Panc1 (cell line): ENCODE results near the gene USP12. TPM values are rescaled to one million over a fixed set of nuclear protein-coding genes. Genes with fewer than 3 reads are reported as not detected.
A peak's percentile ranks its signal among the peaks of the same experiment; 100 is the strongest.

Experiments
- ATAC-seq: fragments of 200-7000 bp; cut with Tn5 transposase; 2 replicates; pipeline ENCODE4 v1.9.1; 2020; ENCODE audit warnings: mild to moderate bottlenecking, moderate library complexity
- BruUV-seq: library from RNA; stranded (reverse); fragments of 400-500 nt; replicated peaks from 2 replicates; lab custom pipeline; 2021; lab: Mats Ljungman, UMichigan
- CTCF ChIA-PET: fragments of 300-600 bp; sonication (Branson Sonifier 250); formaldehyde crosslinking; loops from one replicate; lab custom pipeline; 2022; ENCODE audit warnings: antibody characterized with exemption; lab: Charles Lee
- POLR2A ChIA-PET: fragments of 300-600 bp; sonication (Branson Sonifier 250); formaldehyde crosslinking; loops from one replicate; lab custom pipeline; 2022; ENCODE audit warnings: antibody characterized with exemption; lab: Charles Lee
- DNase-seq: peaks from one replicate; pipeline ENCODE4 v3.0.0-alpha.2; 2010; ENCODE audit warnings: low read depth, low spot score
- H3K27ac ChIP-seq: 2 replicates; pipeline ENCODE4 v1.5.1; 2011; ENCODE audit warnings: mild to moderate bottlenecking, low read length, inconsistent platforms
- H3K27me3 ChIP-seq: fragments of 200-500 bp; sonication (Bioruptor generic); 2 replicates; pipeline ENCODE4 v1.6.0; 2014; ENCODE audit warnings: low read length, inconsistent platforms; ENCODE audit not compliant: control insufficient read depth, insufficient read depth
- H3K36me3 ChIP-seq: fragments of 200-500 bp; sonication (Bioruptor generic); 2 replicates; pipeline ENCODE4 v1.5.1; 2014; ENCODE audit warnings: inconsistent platforms, mild to moderate bottlenecking, low read length, moderate library complexity; ENCODE audit not compliant: control insufficient read depth, insufficient read depth
- H3K4me1 ChIP-seq: 2 replicates; pipeline ENCODE4 v1.5.1; 2011; ENCODE audit warnings: inconsistent platforms, mild to moderate bottlenecking, low read length, moderate library complexity; ENCODE audit not compliant: control insufficient read depth, insufficient read depth
- H3K4me3 ChIP-seq, 2 experiments: 2 replicates each; pipeline ENCODE4 v1.5.1; 2011 to 2012; ENCODE audit warnings: low read depth in 2 of 2, low read length in 2 of 2, mild to moderate bottlenecking in 2 of 2, inconsistent platforms in 1 of 2, moderate library complexity in 1 of 2
- H3K9me3 ChIP-seq: fragments of 200-500 bp; sonication (Bioruptor generic); 2 replicates; pipeline ENCODE4 v1.5.1; 2014; ENCODE audit warnings: low read depth, mild to moderate bottlenecking, inconsistent platforms, low read length, moderate library complexity; ENCODE audit not compliant: control insufficient read depth, insufficient read depth
- CTCF ChIP-seq: fragments of 450-650 bp; IDR thresholded peaks from 2 replicates; pipeline ENCODE4 v1.5.1; 2017; ENCODE audit warnings: mild to moderate bottlenecking
- POLR2AphosphoS5 ChIP-seq: IDR thresholded peaks from 2 replicates; pipeline ENCODE4 v1.6.1; 2012; ENCODE audit warnings: mild to moderate bottlenecking, low read depth, low read length, moderate library complexity
- REST ChIP-seq, 2 experiments: IDR thresholded peaks; 2 replicates each; pipeline ENCODE4 v1.6.1; 2011 to 2012; ENCODE audit warnings: low read depth in 2 of 2, control low read depth in 1 of 2, low read length in 1 of 2, mild to moderate bottlenecking in 1 of 2, moderate library complexity in 1 of 2; ENCODE audit not compliant: insufficient read depth in 1 of 2
- SIN3A ChIP-seq: IDR thresholded peaks from 2 replicates; pipeline ENCODE4 v1.6.1; 2012; ENCODE audit warnings: low read depth, mild to moderate bottlenecking, low read length, moderate library complexity, borderline replicate concordance; ENCODE audit not compliant: insufficient read depth
- TCF7L2 ChIP-seq: IDR thresholded peaks from 2 replicates; pipeline ENCODE4 v1.6.1; 2011; ENCODE audit warnings: mild to moderate bottlenecking, low read depth, low read length, inconsistent platforms
- in situ Hi-C: cut with HindIII; loops from 2 replicates; pipeline ENCODE4 v1.10.0; 2016; ENCODE audit warnings: low sequenced_read_pairs, low pct_unique_long_range_greater_than_20kb
- intact Hi-C: fragments of 100-400 bp; cut with micrococcal nuclease; formaldehyde crosslinking; loops from one replicate; pipeline ENCODE4 v1.10.0; 2022; ENCODE audit not compliant: unreplicated experiment
- total RNA-seq: library from RNA; stranded (reverse); gene quantifications from one replicate; pipeline ENCODE4 v1.2.1, GENCODE V29; 2021; ENCODE audit not compliant: unreplicated experiment

Gene USP12
- total RNA-seq, 1 experiment from 2014 or later, result 82.0 TPM

- DNase-seq (no peak), ATAC-seq (no peak)
- Histone ChIP-seq H3K4me3 (no peak overlapping the region), H3K27ac (peak overlapping the region; percentile 98), H3K36me3 (no peaks in the 10 kb centered on the region), H3K9me3 (no peaks in the 10 kb centered on the region), H3K27me3 (no peaks in the 10 kb centered on the region), H3K4me1 (peaks cover 28% of the 10 kb centered on the region)
- TF ChIP-seq SIN3A (no peak), CTCF (no peak), POLR2AphosphoS5 (no peak), REST (IDR thresholded peaks at IDR 0.05; ENCODE audit: insufficient read depth in 1 of 2, low read depth in 2 of 2, low read length in 1 of 2) (no peak), TCF7L2 (no peak)
- ChIA-PET POLR2A (no interaction called here), CTCF (no interaction called here)
- intact Hi-C loops, result loop anchor here (10.0 kb wide), 1 partner anchor 60 kb away; no protein-coding TSS in a partner anchor
- no TSS peak for BruUV-seq
- in situ Hi-C loops, result no loop called here
Observed at GRCh38 chr13:27044837-27045570, 126.6 kb downstream of the USP12 start.

GRCh38 chr13:27043013-27043412 lies 128.6 kb downstream of the USP12 start:
- DNase-seq, result peak; percentile 87
- H3K4me1 ChIP-seq, result peaks cover 48% of the 10 kb centered on the region
- H3K4me3 ChIP-seq, result no peak overlapping the region
- intact Hi-C loops, result loop anchor here (10.0 kb wide), 1 partner anchor 58 kb away; no protein-coding TSS in a partner anchor
- peak; percentile 88 for ATAC-seq
- TF ChIP-seq POLR2AphosphoS5, result peak; percentile 62; the same call in 1 of the 2 replicates
- TF ChIP-seq SIN3A, result no peak
- H3K27me3 ChIP-seq, result no peaks in the 10 kb centered on the region
- no TSS peak for BruUV-seq
- peak overlapping the region; percentile 98 for H3K27ac ChIP-seq
- in situ Hi-C loops, result no loop called here
- H3K36me3 ChIP-seq, result no peaks in the 10 kb centered on the region
- ChIA-PET POLR2A (interaction anchor here (0.6 kb wide), 1 partner anchor 158 kb away, joined by 8 read pairs; no protein-coding TSS in a partner anchor), CTCF (interaction anchor here (0.5 to 0.6 kb wide), 2 partner anchors 96 to 535 kb away, joined by 4 to 5 read pairs; no protein-coding TSS in a partner anchor)
- no peaks in the 10 kb centered on the region for H3K9me3 ChIP-seq
